CD4-positive, alpha-beta T cell treated with Interleukin-4 for 4 hours (primary cell): ENCODE data around the gene TECR.
"Not testable (repeated sequence)": the region's sequence is repeated elsewhere in the genome, so short reads cannot be mapped to it uniquely, and the experiment has no call there.

Source experiments
- DNase-seq: peaks from one replicate; pipeline ENCODE4 v3.0.0-alpha.2; 2020

The TECR gene

DNA sequence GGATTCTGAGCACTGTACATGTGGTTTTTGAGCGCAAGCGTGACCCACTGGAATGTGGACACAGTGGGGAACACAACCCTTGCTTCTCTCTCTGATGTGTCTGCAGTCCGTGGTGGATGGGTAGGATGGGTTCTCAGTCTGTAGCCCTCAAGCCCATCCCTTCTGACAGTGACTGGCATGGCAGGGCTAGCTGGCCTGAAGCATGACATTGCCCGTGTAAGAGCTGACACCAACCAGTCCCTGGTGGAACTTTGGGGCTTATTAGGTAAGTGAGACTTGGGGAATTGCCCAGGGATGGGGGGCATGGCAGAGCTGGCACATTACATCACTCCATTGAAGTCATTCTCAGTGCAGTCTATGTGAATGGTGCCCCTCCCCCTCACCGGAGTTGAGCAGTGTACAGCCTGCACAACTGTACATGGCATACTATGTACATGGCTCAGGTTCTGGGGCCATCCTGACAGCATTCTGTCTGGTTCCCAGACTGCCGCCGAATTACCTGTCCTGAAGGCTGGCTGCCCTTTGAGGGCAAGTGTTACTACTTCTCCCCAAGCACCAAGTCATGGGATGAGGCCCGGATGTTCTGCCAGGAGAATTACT lies 70.3 kb downstream of the TECR start:
- no peak for DNase-seq

DNA sequence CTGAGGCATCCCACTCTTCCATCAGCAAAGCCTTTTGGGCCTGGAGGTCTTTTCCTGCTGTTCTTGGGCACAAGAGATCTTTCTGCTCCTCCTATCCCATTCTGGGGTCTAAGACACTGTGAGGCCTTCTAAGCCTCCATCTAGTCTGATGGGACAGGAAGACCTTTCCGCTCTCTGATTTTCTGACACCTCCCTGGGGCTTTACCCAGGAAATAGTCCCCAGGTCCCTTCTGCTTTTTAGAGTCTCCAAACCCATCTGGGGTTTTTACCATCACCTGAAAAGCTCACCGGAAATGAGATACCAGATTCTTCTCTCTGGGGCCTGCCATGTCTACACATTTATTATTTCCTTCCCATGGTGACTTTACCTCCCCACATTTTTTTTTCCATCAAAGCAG lies 74.6 kb downstream of the TECR start:
- DNase-seq, result no peak

DNA sequence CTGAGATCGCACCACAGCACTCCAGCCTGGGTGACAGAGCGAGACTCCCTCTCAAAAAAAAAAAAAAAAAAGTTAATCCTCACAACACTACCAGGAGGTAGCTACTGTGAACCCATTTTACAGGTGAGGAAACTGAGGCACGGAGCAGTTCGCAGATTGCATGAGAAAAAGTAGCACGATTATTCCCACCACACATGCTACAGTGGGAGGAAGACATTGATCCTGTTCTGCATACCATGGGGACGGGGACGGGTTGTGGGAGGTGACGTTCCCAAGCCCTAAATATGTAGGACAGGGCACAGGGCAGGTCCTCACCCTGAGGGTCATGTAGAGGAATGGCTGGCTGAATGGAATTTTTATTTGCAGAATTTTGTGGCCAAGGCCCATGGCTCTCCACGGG lies 77.2 kb downstream of the TECR start:
- DNase-seq, result no peak

DNA sequence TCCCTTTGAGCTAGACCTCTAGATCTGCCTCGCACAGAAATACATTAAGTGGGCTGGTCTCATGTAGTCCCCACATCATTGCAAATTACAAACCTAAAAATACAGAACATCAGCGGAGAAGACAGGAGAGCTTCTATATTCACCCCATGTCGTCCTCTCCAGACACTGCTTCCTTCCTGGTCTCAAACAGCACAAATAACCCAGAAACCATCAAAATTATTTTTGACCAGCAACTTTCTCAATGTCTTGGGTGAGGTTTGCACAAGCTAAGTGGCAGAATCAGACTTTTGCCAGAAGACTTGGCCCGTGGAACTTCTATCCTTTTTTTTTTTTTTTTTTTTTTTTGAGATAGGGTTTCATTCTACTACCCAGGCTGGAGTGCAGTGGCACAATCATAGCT lies 81.7 kb downstream of the TECR start:
- no peak for DNase-seq

DNA sequence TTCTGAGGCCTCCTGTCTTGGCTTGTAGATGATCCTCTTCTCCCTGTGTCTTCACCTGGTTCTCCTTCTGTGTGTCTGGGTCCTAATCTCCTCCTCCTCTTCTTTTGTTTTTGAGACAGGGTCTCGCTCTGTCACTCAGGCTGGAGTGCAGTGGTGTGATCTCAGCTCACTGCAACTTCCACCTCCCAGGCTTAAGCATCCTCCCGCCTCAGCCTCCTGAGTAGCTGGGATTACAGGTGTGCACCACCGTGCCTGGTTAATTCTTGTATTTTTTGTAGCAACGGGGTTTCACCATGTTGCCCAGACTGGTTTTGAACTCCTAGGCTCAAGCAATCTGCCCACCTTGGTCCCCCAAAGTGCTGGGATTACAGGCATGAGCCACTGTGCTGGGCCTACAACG lies 82.8 kb downstream of the TECR start:
- not testable (repeated sequence) for DNase-seq

DNA sequence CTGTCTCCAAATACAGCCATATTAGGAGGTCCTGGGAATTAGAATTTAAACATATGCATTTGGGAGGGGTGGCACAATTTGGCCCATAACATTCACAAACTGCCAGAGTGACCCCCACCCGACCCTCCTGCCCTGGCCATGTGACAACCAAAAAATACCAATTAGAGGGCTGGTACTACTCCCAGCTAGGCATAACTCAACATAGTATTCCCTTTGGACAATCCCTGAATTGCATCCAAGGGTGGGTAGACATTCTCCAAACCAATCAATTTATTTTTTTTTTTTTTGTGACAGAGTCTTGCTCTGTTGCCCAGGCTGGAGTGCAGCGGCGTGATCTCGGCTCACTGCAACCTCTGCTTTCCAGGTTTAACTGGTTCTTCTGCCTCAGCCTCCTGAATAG lies 83.3 kb downstream of the TECR start:
- no peak for DNase-seq

DNA sequence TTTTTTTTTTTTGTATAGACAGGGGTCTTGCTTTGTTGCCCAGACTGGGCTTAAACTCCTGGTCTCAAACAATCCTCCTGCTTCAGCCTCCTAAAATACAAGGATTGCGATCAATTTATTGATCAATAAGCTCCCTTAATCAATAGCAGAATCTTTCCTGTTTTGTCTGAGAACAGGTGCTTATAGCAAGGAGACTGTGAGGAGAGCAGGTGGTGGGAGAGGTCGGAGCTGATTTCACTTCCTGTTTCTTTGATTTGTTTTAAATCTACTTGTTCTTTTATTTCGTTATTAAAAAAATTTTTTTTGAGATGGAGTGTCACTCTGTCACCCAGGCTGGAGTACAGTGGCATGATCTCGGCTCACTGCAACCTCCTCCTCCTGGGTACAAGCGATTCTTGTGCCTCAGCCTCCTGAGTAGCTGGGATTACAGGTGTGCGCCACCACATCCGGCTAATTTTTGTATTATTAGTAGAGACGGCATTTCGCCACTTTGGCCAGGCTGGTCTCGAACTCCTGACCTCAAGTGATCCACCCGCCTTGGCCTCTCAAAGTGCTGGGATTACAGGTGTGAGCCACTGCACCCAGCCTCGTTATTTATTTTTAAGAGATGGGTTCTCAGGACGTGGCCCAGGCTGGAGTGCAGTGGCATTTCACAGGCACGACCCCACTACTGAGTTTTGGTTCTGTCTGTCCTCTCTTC lies 84.2 kb downstream of the TECR start:
- DNase-seq, result not testable (repeated sequence)

DNA sequence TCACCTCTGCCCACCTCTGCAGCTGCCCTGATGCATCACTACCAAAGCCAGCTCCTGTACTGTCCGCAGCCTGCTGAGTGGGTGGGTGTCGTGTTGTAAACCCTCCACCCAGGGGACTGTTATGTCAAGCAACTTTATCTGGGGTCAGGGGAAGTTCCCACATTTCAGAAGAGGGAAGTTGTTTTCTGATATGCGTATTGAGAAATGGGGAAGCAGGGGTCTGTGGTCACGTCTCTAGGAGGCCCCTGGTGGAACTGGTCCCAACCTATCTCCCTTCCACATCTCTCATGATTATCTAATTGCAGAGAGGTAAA lies 84.7 kb downstream of the TECR start:
- DNase-seq, result peak; percentile 9
